K562 (cell line): ENCODE data around the gene ITPR2. TPM values are rescaled to one million over a fixed set of nuclear protein-coding genes. Genes with fewer than 3 reads are reported as not detected.

ENCODE experiments used
- ATAC-seq: fragments of 200-7000 bp; cut with Tn5 transposase; 3 replicates; pipeline ENCODE4 v1.9.1; 2020; ENCODE audit warnings: moderate library complexity
- BruUV-seq: library from RNA; stranded (reverse); fragments of 400-500 nt; replicated peaks from 2 replicates; lab custom pipeline; 2021; lab: Mats Ljungman, UMichigan
- CTCF ChIA-PET: fragments of 300-600 bp; formaldehyde crosslinking; extraction: SDS; loops from one replicate; lab custom pipeline; 2021; ENCODE audit warnings: low intra/inter-chr PET ratio; lab: Yijun Ruan, JAX
- POLR2A ChIA-PET: fragments of 300-600, 350-650 bp; sonication (Branson Sonifier 250); formaldehyde crosslinking; extraction: SDS; loops from one replicate; lab custom pipeline; 2021; ENCODE audit warnings: antibody characterized with exemption, inconsistent platforms; lab: Yijun Ruan, JAX
- DNase-seq, 4 experiments: peaks; one replicate each; pipeline versions ENCODE4 v3.0.0 to v3.0.0-alpha.2; 2011 to 2018; ENCODE audit warnings: low spot score in 3 of 4, mixed read lengths in 3 of 4; ENCODE audit errors: extremely low read depth in 1 of 4
- FAIRE-seq: peaks from 2 replicates; lab custom pipeline; 2011; peaks lifted over from hg19 to GRCh38; lab: Jason Lieb, UNC
- H2AFZ ChIP-seq: 2 replicates; pipeline ENCODE4 v1.6.0; 2011; ENCODE audit warnings: low read depth, low read length, control low read depth, inconsistent platforms
- H3K27ac ChIP-seq: fragments of 200-600 bp; 3 replicates; pipeline ENCODE4 v1.8.0; 2011; ENCODE audit warnings: low read depth, mild to moderate bottlenecking, control low read depth, inconsistent platforms, low read length, moderate library complexity, mixed read lengths; ENCODE audit errors: extremely low read depth
- H3K27me3 ChIP-seq, 2 experiments: fragments of 300-600 bp in 1 of 2; 2 replicates in 1 of 2; 3 replicates in 1 of 2; pipeline versions ENCODE4 v1.6.0 to v1.8.0; 2011; ENCODE audit warnings: inconsistent platforms in 2 of 2, low read length in 2 of 2, mild to moderate bottlenecking in 1 of 2, mixed read lengths in 1 of 2, moderate library complexity in 1 of 2; ENCODE audit not compliant: control insufficient read depth in 2 of 2, insufficient read depth in 2 of 2
- H3K36me3 ChIP-seq: fragments of 300-600 bp; 3 replicates; pipeline ENCODE4 v1.8.0; 2011; ENCODE audit warnings: mild to moderate bottlenecking, low read length, inconsistent platforms; ENCODE audit not compliant: control insufficient read depth, insufficient read depth
- H3K4me1 ChIP-seq, 2 experiments: fragments of 200-600 bp in 1 of 2; replicated peaks in 1 of 2; 2 replicates in 1 of 2; 3 replicates in 1 of 2; pipeline versions ENCODE4 v1.5.1 to v1.8.0; 2011; ENCODE audit warnings: inconsistent platforms in 2 of 2, low read length in 2 of 2, mild to moderate bottlenecking in 1 of 2, mixed read lengths in 1 of 2, moderate library complexity in 1 of 2; ENCODE audit not compliant: control insufficient read depth in 2 of 2, insufficient read depth in 2 of 2
- H3K4me2 ChIP-seq: 2 replicates; pipeline ENCODE4 v1.6.1; 2011; ENCODE audit warnings: low read length, control low read depth, inconsistent platforms, mixed read lengths; ENCODE audit not compliant: insufficient read depth
- H3K4me3 ChIP-seq: fragments of 200-600 bp; sonication (generic), shearing (Covaris generic); 2 replicates; pipeline ENCODE4 v1.5.1; 2016; ENCODE audit warnings: control low read depth, inconsistent platforms
- H3K79me2 ChIP-seq: fragments of 200-600 bp; 3 replicates; pipeline ENCODE4 v1.8.0; 2011; ENCODE audit warnings: low read length, inconsistent platforms; ENCODE audit not compliant: control insufficient read depth, insufficient read depth
- H3K9ac ChIP-seq, 2 experiments: 2 replicates each; pipeline versions ENCODE4 v1.6.0 to v1.6.1; 2011; ENCODE audit warnings: low read depth in 2 of 2, low read length in 2 of 2, control low read depth in 1 of 2, inconsistent platforms in 1 of 2, mild to moderate bottlenecking in 1 of 2, mixed read lengths in 1 of 2; ENCODE audit not compliant: insufficient read depth in 1 of 2
- H3K9me1 ChIP-seq: one replicate; pipeline ENCODE4 v1.6.0; 2011; ENCODE audit warnings: inconsistent platforms, mild to moderate bottlenecking, low read length, moderate library complexity; ENCODE audit not compliant: control insufficient read depth, insufficient read depth
- H3K9me3 ChIP-seq: replicated peaks from 2 replicates; pipeline ENCODE4 v1.5.1; 2011; ENCODE audit warnings: low read depth, low read length, inconsistent platforms; ENCODE audit not compliant: control insufficient read depth, insufficient read depth
- H4K20me1 ChIP-seq: replicated peaks from 2 replicates; pipeline ENCODE4 v1.6.1; 2011; ENCODE audit warnings: low read length, inconsistent platforms, mixed read lengths; ENCODE audit not compliant: control insufficient read depth, insufficient read depth
- EHMT2 ChIP-seq: fragments of 450-650 bp; IDR thresholded peaks from 2 replicates; pipeline ENCODE4 v1.6.1; 2018; ENCODE audit warnings: antibody characterized with exemption
- MCM3 ChIP-seq: fragments of 450-650 bp; IDR thresholded peaks from 2 replicates; pipeline ENCODE4 v1.6.1; 2016
- MYC ChIP-seq, 2 experiments: fragments of 250-450 bp in 1 of 2; sonication (Bioruptor Pico) in 1 of 2; IDR thresholded peaks; 2 replicates each; pipeline versions ENCODE4 v1.5.1 to v1.6.1; 2012 to 2021; ENCODE audit warnings: low read depth in 2 of 2, borderline replicate concordance in 1 of 2, improper control_type of control experiment in 1 of 2, low read length in 1 of 2, mild to moderate bottlenecking in 1 of 2, moderate library complexity in 1 of 2
- SMARCB1 ChIP-seq: IDR thresholded peaks from 2 replicates; pipeline ENCODE4 v1.6.1; 2011; ENCODE audit warnings: improper control_type of control experiment, low read depth; ENCODE audit not compliant: insufficient read length
- SNRNP70 ChIP-seq: fragments of 200-400 bp; formaldehyde crosslinking; optimal IDR thresholded peaks from 2 replicates; pipeline ENCODE3; 2017; ENCODE audit warnings: low read depth, low read length
- WGBS: fragments of 100-300 bp; shearing (Covaris generic); methylation state at CpG from one replicate; pipeline ENCODE4 v1.1.6; 2016; ENCODE audit warnings: low coverage, mixed read lengths; ENCODE audit not compliant: insufficient coverage; ENCODE audit errors: missing lambda C conversion rate; 5-methylcytosine and 5-hydroxymethylcytosine counted together
- in situ Hi-C: fragments of 300-500 bp; cut with MboI; formaldehyde crosslinking; loops from 4 replicates; pipeline ENCODE4 v1.15.0; 2018; ENCODE audit warnings: inconsistent platforms, mixed read lengths
- intact Hi-C: fragments of 100-400 bp; cut with micrococcal nuclease; formaldehyde crosslinking; loops from 2 replicates; pipeline ENCODE4 v1.14.2; 2022
- polyA plus RNA-seq, 8 experiments: library from polyadenylated mRNA; depleted of rRNA in 4 of 8; stranded (reverse) in 5 of 8; unstranded in 3 of 8; fragments of >200 nt; fragmentation: Nextera tagmentation in 2 of 8; fragmentation: Illumina TruSeq in 1 of 8; extraction: Ambion mirVana in 2 of 8; extraction: Trizol in 1 of 8; gene quantifications; 2 replicates each; pipeline versions ENCODE4 v1.2.1 to v1.2.3, GENCODE V29; 2011 to 2014; ENCODE audit warnings: inconsistent platforms in 1 of 8, missing spikeins in 1 of 8
- total RNA-seq, 7 experiments: library from RNA; depleted of rRNA in 6 of 7; stranded (reverse); fragments of >200 nt in 6 of 7; fragmentation: Illumina TruSeq in 2 of 7; extraction: Trizol in 2 of 7; gene quantifications; 2 replicates each; pipeline versions ENCODE4 v1.2.1 to v1.2.3, GENCODE V29; 2011 to 2021; ENCODE audit warnings: low replicate concordance in 1 of 7
- TF ChIP-seq, protein P1 (sequence below): IDR thresholded peaks from 2 replicates; pipeline ENCODE4 v1.6.1; 2012; ENCODE audit warnings: low read depth, low read length, improper control_type of control experiment, borderline replicate concordance
- TF ChIP-seq, protein P2 (sequence below): fragments of 250-450 bp; sonication (Bioruptor Pico); IDR thresholded peaks from 2 replicates; pipeline ENCODE4 v1.8.0; 2022; ENCODE audit warnings: moderate library complexity, mild to moderate bottlenecking, inconsistent platforms
- TF ChIP-seq, protein P3 (sequence below): fragments of 250-450 bp; sonication (Bioruptor Pico); IDR thresholded peaks from 2 replicates; pipeline ENCODE4 v1.8.0; 2022; ENCODE audit warnings: inconsistent platforms, mild to moderate bottlenecking, moderate library complexity, borderline replicate concordance

Gene ITPR2
- total and polyA plus RNA-seq, 9 of the 15 experiments (the other 6 are each of a cell fraction or from before 2014, with no cell fraction given) = 0.21 to 3.3 (median 0.95) TPM

DNA sequence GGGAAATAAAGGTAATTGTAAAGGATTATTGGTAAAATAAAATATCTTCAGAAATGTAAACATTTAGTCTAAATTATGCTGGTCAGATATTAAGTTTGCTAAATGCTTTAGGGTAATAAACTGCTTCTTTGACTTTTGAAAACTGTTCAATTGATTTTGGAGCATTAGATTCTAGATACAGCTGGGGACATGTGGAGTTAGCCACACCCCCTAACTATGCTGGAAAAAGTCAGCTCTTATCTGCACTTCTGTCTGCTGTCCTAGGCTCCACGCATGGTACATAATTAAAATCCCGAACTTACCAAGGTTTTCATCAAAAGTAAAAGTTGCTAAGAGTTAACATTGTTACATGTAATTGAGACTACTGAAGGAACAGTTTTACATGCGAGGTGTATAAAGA, 78.8 kb downstream of the ITPR2 start:
- Histone ChIP-seq H3K9ac (no peak overlapping the region), H3K4me3 (no peak overlapping the region), H3K4me2 (no peak overlapping the region), H3K9me3 (0 out of 2 replicates have a peak, but pooled peaks cover 3% of the 10 kb centered on the region), H2AFZ (no peak overlapping the region), H3K36me3 (no peaks in the 10 kb centered on the region), H3K79me2 (no peaks in the 10 kb centered on the region), H3K9me1 (no peaks in the 10 kb centered on the region), H3K27ac (no peak overlapping the region), H4K20me1 (no peaks in the 10 kb centered on the region), H3K4me1 (no peaks in the 10 kb centered on the region), H3K27me3 (no peaks in the 10 kb centered on the region)
- TF ChIP-seq, protein P1, sequence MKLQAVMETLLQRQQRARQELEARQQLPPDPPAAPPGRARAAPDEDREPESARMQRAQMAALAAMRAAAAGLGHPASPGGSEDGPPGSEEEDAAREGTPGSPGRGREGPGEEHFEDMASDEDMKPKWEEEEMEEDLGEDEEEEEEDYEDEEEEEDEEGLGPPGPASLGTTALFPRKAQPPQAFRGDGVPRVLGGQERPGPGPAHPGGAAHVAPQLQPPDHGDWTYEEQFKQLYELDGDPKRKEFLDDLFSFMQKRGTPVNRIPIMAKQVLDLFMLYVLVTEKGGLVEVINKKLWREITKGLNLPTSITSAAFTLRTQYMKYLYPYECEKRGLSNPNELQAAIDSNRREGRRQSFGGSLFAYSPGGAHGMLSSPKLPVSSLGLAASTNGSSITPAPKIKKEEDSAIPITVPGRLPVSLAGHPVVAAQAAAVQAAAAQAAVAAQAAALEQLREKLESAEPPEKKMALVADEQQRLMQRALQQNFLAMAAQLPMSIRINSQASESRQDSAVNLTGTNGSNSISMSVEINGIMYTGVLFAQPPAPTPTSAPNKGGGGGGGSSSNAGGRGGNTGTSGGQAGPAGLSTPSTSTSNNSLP = no peak
- TF ChIP-seq MYC (IDR thresholded peaks at IDR 0.05; ENCODE audit: low read depth, low read length) = no peak
- TF ChIP-seq MYC (CRISPR knock-in tag; IDR thresholded peaks at IDR 0.05; ENCODE audit: borderline replicate concordance, low read depth) = no peak
- TF ChIP-seq SMARCB1 = no peak
- TF ChIP-seq EHMT2 = no peak
- TF ChIP-seq, protein P2, sequence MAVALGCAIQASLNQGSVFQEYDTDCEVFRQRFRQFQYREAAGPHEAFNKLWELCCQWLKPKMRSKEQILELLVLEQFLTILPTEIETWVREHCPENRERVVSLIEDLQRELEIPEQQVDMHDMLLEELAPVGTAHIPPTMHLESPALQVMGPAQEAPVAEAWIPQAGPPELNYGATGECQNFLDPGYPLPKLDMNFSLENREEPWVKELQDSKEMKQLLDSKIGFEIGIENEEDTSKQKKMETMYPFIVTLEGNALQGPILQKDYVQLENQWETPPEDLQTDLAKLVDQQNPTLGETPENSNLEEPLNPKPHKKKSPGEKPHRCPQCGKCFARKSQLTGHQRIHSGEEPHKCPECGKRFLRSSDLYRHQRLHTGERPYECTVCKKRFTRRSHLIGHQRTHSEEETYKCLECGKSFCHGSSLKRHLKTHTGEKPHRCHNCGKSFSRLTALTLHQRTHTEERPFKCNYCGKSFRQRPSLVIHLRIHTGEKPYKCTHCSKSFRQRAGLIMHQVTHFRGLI (CRISPR knock-in tag) = no peak
- TF ChIP-seq SNRNP70 = no peak
- TF ChIP-seq MCM3 = no peak
- TF ChIP-seq, protein P3, sequence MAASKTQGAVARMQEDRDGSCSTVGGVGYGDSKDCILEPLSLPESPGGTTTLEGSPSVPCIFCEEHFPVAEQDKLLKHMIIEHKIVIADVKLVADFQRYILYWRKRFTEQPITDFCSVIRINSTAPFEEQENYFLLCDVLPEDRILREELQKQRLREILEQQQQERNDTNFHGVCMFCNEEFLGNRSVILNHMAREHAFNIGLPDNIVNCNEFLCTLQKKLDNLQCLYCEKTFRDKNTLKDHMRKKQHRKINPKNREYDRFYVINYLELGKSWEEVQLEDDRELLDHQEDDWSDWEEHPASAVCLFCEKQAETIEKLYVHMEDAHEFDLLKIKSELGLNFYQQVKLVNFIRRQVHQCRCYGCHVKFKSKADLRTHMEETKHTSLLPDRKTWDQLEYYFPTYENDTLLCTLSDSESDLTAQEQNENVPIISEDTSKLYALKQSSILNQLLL (CRISPR knock-in tag) = no peak
- ATAC-seq = no peak
- DNase-seq = no peak
- ChIA-PET POLR2A (no interaction called here), CTCF (no interaction called here)
- BruUV-seq = no TSS peak
- intact Hi-C loops (no loop called here), in situ Hi-C loops (no loop called here)
- 0% methylated on average over 3 of the region's 3 CpGs for WGBS
- FAIRE-seq = no peak
